ENCODE results near the gene ARAP1.

DNA sequence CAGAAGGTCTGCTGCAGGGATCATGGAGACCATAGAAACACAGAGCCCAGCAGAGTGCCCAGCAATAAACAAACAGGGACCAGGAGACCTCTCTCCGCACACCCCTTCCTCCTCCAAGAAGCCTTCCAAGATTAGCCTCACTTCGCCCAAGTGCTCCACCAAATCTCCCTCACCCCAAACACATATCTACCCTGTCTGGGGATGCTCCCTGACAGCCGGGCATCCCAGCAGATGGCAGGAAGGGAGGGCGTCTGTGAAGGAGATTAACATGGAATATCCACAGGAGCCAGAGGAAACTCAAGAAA, 26.5 kb downstream of the ARAP1 start:
- TF ChIP-seq, protein P1, sequence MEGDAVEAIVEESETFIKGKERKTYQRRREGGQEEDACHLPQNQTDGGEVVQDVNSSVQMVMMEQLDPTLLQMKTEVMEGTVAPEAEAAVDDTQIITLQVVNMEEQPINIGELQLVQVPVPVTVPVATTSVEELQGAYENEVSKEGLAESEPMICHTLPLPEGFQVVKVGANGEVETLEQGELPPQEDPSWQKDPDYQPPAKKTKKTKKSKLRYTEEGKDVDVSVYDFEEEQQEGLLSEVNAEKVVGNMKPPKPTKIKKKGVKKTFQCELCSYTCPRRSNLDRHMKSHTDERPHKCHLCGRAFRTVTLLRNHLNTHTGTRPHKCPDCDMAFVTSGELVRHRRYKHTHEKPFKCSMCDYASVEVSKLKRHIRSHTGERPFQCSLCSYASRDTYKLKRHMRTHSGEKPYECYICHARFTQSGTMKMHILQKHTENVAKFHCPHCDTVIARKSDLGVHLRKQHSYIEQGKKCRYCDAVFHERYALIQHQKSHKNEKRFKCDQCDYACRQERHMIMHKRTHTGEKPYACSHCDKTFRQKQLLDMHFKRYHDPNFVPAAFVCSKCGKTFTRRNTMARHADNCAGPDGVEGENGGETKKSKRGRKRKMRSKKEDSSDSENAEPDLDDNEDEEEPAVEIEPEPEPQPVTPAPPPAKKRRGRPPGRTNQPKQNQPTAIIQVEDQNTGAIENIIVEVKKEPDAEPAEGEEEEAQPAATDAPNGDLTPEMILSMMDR (IDR thresholded peaks at IDR 0.05) = no peak
- TF ChIP-seq POLR2A (IDR thresholded peaks at IDR 0.05) (no peak), POLR2AphosphoS5 (IDR thresholded peaks at IDR 0.05) (no peak)
